H9 (cell line): ENCODE results near the gene UBAP1. TPM values are rescaled to one million over a fixed set of nuclear protein-coding genes. Genes with fewer than 3 reads are reported as not detected.

Experiments used
- DNase-seq: peaks from one replicate; pipeline ENCODE4 v3.0.0-alpha.2; 2017
- H2AFZ ChIP-seq: one replicate; pipeline ENCODE4 v1.6.1; 2013; ENCODE audit warnings: mild to moderate bottlenecking, low read length, control low read depth, moderate library complexity
- H2AK5ac ChIP-seq: 2 replicates; pipeline ENCODE4 v1.6.1; 2013; ENCODE audit warnings: low read length, control low read depth, mixed read lengths; ENCODE audit not compliant: insufficient read length
- H2BK120ac ChIP-seq: one replicate; pipeline ENCODE4 v1.6.1; 2013; ENCODE audit warnings: low read depth, mild to moderate bottlenecking, low read length, control low read depth, inconsistent platforms; ENCODE audit not compliant: poor library complexity, severe bottlenecking
- H2BK12ac ChIP-seq: 2 replicates; pipeline ENCODE4 v1.6.1; 2013; ENCODE audit warnings: low read length, control low read depth, mixed read lengths, low read depth; ENCODE audit not compliant: insufficient read length
- H2BK15ac ChIP-seq: 2 replicates; pipeline ENCODE4 v1.6.1; 2013; ENCODE audit warnings: low read depth, low read length, control low read depth
- H2BK20ac ChIP-seq: one replicate; pipeline ENCODE4 v1.6.1; 2013; ENCODE audit warnings: low read depth, mild to moderate bottlenecking, low read length, control low read depth, inconsistent platforms; ENCODE audit not compliant: poor library complexity, severe bottlenecking
- H2BK5ac ChIP-seq: 2 replicates; pipeline ENCODE4 v1.6.1; 2013; ENCODE audit warnings: low read length, control low read depth, mixed read lengths; ENCODE audit not compliant: insufficient read length
- H3K14ac ChIP-seq: 2 replicates; pipeline ENCODE4 v1.6.1; 2013; ENCODE audit warnings: low read length, control low read depth; ENCODE audit not compliant: insufficient read depth
- H3K18ac ChIP-seq: 2 replicates; pipeline ENCODE4 v1.6.1; 2013; ENCODE audit warnings: low read depth, mild to moderate bottlenecking, mixed read lengths, low read length, control low read depth; ENCODE audit not compliant: insufficient read length
- H3K23ac ChIP-seq: 2 replicates; pipeline ENCODE4 v1.6.1; 2013; ENCODE audit warnings: low read length, control low read depth, mixed read lengths, low read depth; ENCODE audit not compliant: insufficient read length
- H3K23me2 ChIP-seq: 2 replicates; pipeline ENCODE4 v1.6.1; 2013; ENCODE audit warnings: low read depth, mild to moderate bottlenecking, mixed read lengths, low read length, control low read depth; ENCODE audit not compliant: insufficient read length, poor library complexity, severe bottlenecking
- H3K27ac ChIP-seq: 2 replicates; pipeline ENCODE4 v1.5.1; 2013; ENCODE audit warnings: low read length, control low read depth, mixed read lengths, low read depth; ENCODE audit not compliant: insufficient read length
- H3K27me3 ChIP-seq: 2 replicates; pipeline ENCODE4 v1.6.1; 2013; ENCODE audit warnings: low read length, control low read depth, inconsistent platforms; ENCODE audit not compliant: insufficient read depth
- H3K4ac ChIP-seq: 2 replicates; pipeline ENCODE4 v1.6.1; 2013; ENCODE audit warnings: low read depth, mild to moderate bottlenecking, control low read depth, inconsistent platforms, low read length, moderate library complexity
- H3K4me1 ChIP-seq: 2 replicates; pipeline ENCODE4 v1.6.1; 2013; ENCODE audit warnings: low read length, control low read depth, inconsistent platforms; ENCODE audit not compliant: insufficient read depth
- H3K4me2 ChIP-seq: 2 replicates; pipeline ENCODE4 v1.6.1; 2013; ENCODE audit warnings: low read length, control low read depth, mixed read lengths; ENCODE audit not compliant: insufficient read length, insufficient read depth
- H3K56ac ChIP-seq: 2 replicates; pipeline ENCODE4 v1.6.1; 2013; ENCODE audit warnings: low read depth, mild to moderate bottlenecking, mixed read lengths, low read length, control low read depth; ENCODE audit not compliant: insufficient read length
- H3K79me1 ChIP-seq: 2 replicates; pipeline ENCODE4 v1.6.1; 2013; ENCODE audit warnings: low read depth, mild to moderate bottlenecking, moderate library complexity, low read length, control low read depth, inconsistent platforms; ENCODE audit not compliant: insufficient read depth, poor library complexity, severe bottlenecking
- H3K79me2 ChIP-seq: 2 replicates; pipeline ENCODE4 v1.6.1; 2013; ENCODE audit warnings: low read length, control low read depth, inconsistent platforms; ENCODE audit not compliant: insufficient read depth
- H3K9ac ChIP-seq: 2 replicates; pipeline ENCODE4 v1.6.1; 2013; ENCODE audit warnings: low read length, control low read depth, mixed read lengths; ENCODE audit not compliant: insufficient read length; ENCODE audit errors: extremely low read depth
- H3K9me3 ChIP-seq: one replicate; pipeline ENCODE4 v1.6.1; 2013; ENCODE audit warnings: low read depth, low read length, inconsistent platforms; ENCODE audit not compliant: control insufficient read depth
- H3T11ph ChIP-seq: one replicate; pipeline ENCODE4 v1.6.1; 2013; ENCODE audit warnings: mild to moderate bottlenecking, low read length, control low read depth, inconsistent platforms
- H4K20me1 ChIP-seq: one replicate; pipeline ENCODE4 v1.6.1; 2013; ENCODE audit not compliant: control insufficient read depth, insufficient read length, insufficient read depth
- H4K5ac ChIP-seq: 2 replicates; pipeline ENCODE4 v1.6.1; 2013; ENCODE audit warnings: low read depth, mild to moderate bottlenecking, mixed read lengths, low read length, control low read depth; ENCODE audit not compliant: insufficient read length
- H4K8ac ChIP-seq: replicated peaks from 2 replicates; pipeline ENCODE4 v1.6.1; 2013; ENCODE audit warnings: low read length, control low read depth, mixed read lengths, low read depth; ENCODE audit not compliant: insufficient read length
- H4K91ac ChIP-seq: 2 replicates; pipeline ENCODE4 v1.6.1; 2013; ENCODE audit warnings: low read depth, mild to moderate bottlenecking, moderate library complexity, mixed read lengths, low read length, control low read depth; ENCODE audit not compliant: insufficient read length
- H3K27ac Mint-ChIP-seq, 3 experiments: 2 replicates in 2 of 3; 3 replicates in 1 of 3; pipeline ENCODE4 v1.8.0; 2020 to 2021; ENCODE audit warnings: mixed read lengths in 3 of 3, mild to moderate bottlenecking in 1 of 3, moderate library complexity in 1 of 3
- H3K27me3 Mint-ChIP-seq: 2 replicates; pipeline ENCODE4 v1.8.0; 2021; ENCODE audit warnings: low read depth, mild to moderate bottlenecking, moderate library complexity, mixed read lengths
- H3K36me3 Mint-ChIP-seq, 3 experiments: 2 replicates in 2 of 3; 3 replicates in 1 of 3; pipeline ENCODE4 v1.8.0; 2020 to 2021; ENCODE audit warnings: low read depth in 3 of 3, mixed read lengths in 3 of 3; ENCODE audit not compliant: insufficient read depth in 1 of 3
- H3K4me1 Mint-ChIP-seq, 2 experiments: 2 replicates each; pipeline ENCODE4 v1.8.0; 2020; ENCODE audit warnings: mixed read lengths in 2 of 2
- H3K4me3 Mint-ChIP-seq, 2 experiments: 2 replicates in 1 of 2; 3 replicates in 1 of 2; pipeline ENCODE4 v1.8.0; 2020 to 2021; ENCODE audit warnings: mild to moderate bottlenecking in 2 of 2, mixed read lengths in 2 of 2, moderate library complexity in 1 of 2
- H3K9me3 Mint-ChIP-seq, 2 experiments: 2 replicates in 1 of 2; 3 replicates in 1 of 2; pipeline ENCODE4 v1.8.0; 2020; ENCODE audit warnings: mild to moderate bottlenecking in 2 of 2, mixed read lengths in 2 of 2, moderate library complexity in 1 of 2
- CTCF ChIP-seq: fragments of 200-600 bp; sonication (generic); conservative IDR thresholded peaks from 3 replicates; pipeline ENCODE4 v1.8.0; 2021; ENCODE audit warnings: antibody characterized with exemption, mild to moderate bottlenecking
- WGBS: extraction: QIAGEN DNeasy Blood & Tissue Kit; methylation state at CpG from one replicate; pipeline ENCODE4 v1.1.7; 2013; ENCODE audit warnings: missing lambda C conversion rate, low lambda C conversion rate, mixed read lengths; ENCODE audit not compliant: insufficient read length; ENCODE audit errors: extremely low coverage; 5-methylcytosine and 5-hydroxymethylcytosine counted together
- total RNA-seq: library from RNA; stranded (reverse); gene quantifications from 2 replicates; pipeline ENCODE4 v1.2.1, GENCODE V29; 2021

The UBAP1 gene
- total RNA-seq, 1 experiment from 2014 or later = 32.6 TPM

- Mint-ChIP-seq H3K36me3 (peaks cover 0 to 9% (median 8%) of the 10 kb centered on the region in 3 experiments; a peak in 6 of 7 replicates), H3K4me3 (no peak overlapping the region), H3K27ac (no peak overlapping the region), H3K9me3 (no peaks in the 10 kb centered on the region), H3K4me1 (peaks cover 3 to 8% of the 10 kb centered on the region in 2 experiments; a peak in 3 of 4 replicates), H3K27me3 (no peaks in the 10 kb centered on the region)
- H3K18ac ChIP-seq = no peak overlapping the region
- H3K56ac ChIP-seq = no peak overlapping the region
- H3T11ph ChIP-seq = no peak overlapping the region
- H3K27ac ChIP-seq = no peak overlapping the region
- H4K20me1 ChIP-seq = no peaks in the 10 kb centered on the region
- no peak for TF ChIP-seq CTCF
- H2BK5ac ChIP-seq = no peak overlapping the region
- no peak overlapping the region for H2BK120ac ChIP-seq
- no CpG with 5 or more reads among the region's 2 CpGs for WGBS
- DNase-seq = no peak
- H3K4me2 ChIP-seq = no peak overlapping the region
- H4K5ac ChIP-seq = no peak overlapping the region
- H3K79me1 ChIP-seq = no peaks in the 10 kb centered on the region
- H3K23ac ChIP-seq = no peak overlapping the region
- no peak overlapping the region for H3K9ac ChIP-seq
- no peaks in the 10 kb centered on the region for H3K23me2 ChIP-seq
- H2BK15ac ChIP-seq = no peak overlapping the region
- no peak overlapping the region for H2BK20ac ChIP-seq
- no peak overlapping the region for H3K4ac ChIP-seq
- no peaks in the 10 kb centered on the region for H3K4me1 ChIP-seq
- no peaks in the 10 kb centered on the region for H3K9me3 ChIP-seq
- H2AFZ ChIP-seq = no peak overlapping the region
- H3K79me2 ChIP-seq = no peaks in the 10 kb centered on the region
- H3K14ac ChIP-seq = no peak overlapping the region
- no peak overlapping the region for H4K91ac ChIP-seq
- no peaks in the 10 kb centered on the region for H3K27me3 ChIP-seq
- H2BK12ac ChIP-seq = no peak overlapping the region
- no peak overlapping the region for H2AK5ac ChIP-seq
- H4K8ac ChIP-seq = no peak overlapping the region
Observed at GRCh38 chr9:34227445-34227844, 48.6 kb downstream of the UBAP1 start.
